ENCODE measurements around the gene FBXL7. TPM values are rescaled to one million over a fixed set of nuclear protein-coding genes. Genes with fewer than 3 reads are reported as not detected.

The FBXL7 gene
- total RNA-seq, 4 donors from 2014 or later = 9.5 to 25.2 (median 16.0) TPM

GRCh38 chr5:15929611-15930263 lies 429.8 kb downstream of the FBXL7 start:
- no peak for TF ChIP-seq CTCF (IDR thresholded peaks at IDR 0.05; ENCODE audit: low read depth)

GRCh38 chr5:15932066-15932465 lies 432.1 kb downstream of the FBXL7 start:
- TF ChIP-seq CTCF (IDR thresholded peaks at IDR 0.05; ENCODE audit: low read depth) = no peak

- TF ChIP-seq CTCF (IDR thresholded peaks at IDR 0.05; ENCODE audit: low read depth) = no peak
These were observed 433.6 kb downstream of the FBXL7 start for GRCh38 chr5:15933259-15934207.

GRCh38 chr5:15936505-15937245 lies 436.7 kb downstream of the FBXL7 start:
- TF ChIP-seq CTCF (IDR thresholded peaks at IDR 0.05; ENCODE audit: low read depth) = no peak

GRCh38 chr5:15937708-15938107 lies 437.7 kb downstream of the FBXL7 start:
- TF ChIP-seq CTCF (IDR thresholded peaks at IDR 0.05; ENCODE audit: low read depth) = no peak

- no peak for TF ChIP-seq CTCF (IDR thresholded peaks at IDR 0.05; ENCODE audit: low read depth)
These were observed 438.2 kb downstream of the FBXL7 start for GRCh38 chr5:15938186-15938585.

- no peak for TF ChIP-seq CTCF (IDR thresholded peaks at IDR 0.05; ENCODE audit: low read depth)
These were observed 439.0 kb downstream of the FBXL7 start for GRCh38 chr5:15938961-15939360.

All from subcutaneous adipose tissue (tissue), 4 donors.